ENCODE measurements around the gene ANKRD23.

DNA sequence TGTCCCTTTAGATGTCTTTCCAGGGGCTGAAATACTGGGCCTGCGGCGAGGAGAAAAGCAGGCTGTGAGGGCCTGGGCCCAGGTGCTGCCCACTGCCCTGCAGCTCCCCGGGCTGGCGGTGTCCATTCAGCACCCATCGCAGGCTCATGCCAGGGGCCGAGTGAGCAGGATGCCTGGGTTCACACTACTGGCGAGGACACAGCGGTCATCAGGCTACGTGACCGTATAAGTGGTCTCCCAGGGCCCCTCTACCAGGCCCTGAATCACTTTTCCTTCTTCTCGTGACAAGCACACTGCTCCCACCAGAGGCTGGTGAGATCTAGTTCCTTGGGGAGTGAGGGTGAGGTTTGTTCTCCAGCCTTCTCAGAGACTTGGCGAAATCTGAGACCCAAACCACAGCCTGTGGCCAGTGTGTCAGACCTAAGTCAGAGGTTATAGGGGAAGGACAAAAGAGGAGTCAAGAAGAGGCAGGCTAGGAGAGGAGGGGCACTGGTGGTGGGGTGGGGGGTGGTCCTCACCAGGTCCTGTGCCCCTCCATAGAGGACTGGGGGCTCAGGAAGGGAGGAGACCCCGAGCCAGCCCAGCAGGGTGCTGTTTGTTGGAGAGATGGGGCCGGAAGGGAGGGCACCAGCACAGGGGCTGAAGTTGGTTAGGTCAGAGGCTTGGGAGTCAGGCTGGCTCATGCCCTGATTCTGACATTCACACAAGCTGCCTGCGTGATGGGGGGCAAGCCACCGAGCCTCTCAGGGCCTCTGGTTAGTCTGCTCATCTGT, 32.6 kb upstream of the ANKRD23 start:
- TF ChIP-seq EZH2phosphoT487 (IDR thresholded peaks at IDR 0.05; ENCODE audit: low read depth), result no peak
- TF ChIP-seq, protein P1, sequence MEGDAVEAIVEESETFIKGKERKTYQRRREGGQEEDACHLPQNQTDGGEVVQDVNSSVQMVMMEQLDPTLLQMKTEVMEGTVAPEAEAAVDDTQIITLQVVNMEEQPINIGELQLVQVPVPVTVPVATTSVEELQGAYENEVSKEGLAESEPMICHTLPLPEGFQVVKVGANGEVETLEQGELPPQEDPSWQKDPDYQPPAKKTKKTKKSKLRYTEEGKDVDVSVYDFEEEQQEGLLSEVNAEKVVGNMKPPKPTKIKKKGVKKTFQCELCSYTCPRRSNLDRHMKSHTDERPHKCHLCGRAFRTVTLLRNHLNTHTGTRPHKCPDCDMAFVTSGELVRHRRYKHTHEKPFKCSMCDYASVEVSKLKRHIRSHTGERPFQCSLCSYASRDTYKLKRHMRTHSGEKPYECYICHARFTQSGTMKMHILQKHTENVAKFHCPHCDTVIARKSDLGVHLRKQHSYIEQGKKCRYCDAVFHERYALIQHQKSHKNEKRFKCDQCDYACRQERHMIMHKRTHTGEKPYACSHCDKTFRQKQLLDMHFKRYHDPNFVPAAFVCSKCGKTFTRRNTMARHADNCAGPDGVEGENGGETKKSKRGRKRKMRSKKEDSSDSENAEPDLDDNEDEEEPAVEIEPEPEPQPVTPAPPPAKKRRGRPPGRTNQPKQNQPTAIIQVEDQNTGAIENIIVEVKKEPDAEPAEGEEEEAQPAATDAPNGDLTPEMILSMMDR (IDR thresholded peaks at IDR 0.05; ENCODE audit: low read depth, low read length), result no peak
